ENCODE results near the gene TTLL6.

The TTLL6 gene

DNA sequence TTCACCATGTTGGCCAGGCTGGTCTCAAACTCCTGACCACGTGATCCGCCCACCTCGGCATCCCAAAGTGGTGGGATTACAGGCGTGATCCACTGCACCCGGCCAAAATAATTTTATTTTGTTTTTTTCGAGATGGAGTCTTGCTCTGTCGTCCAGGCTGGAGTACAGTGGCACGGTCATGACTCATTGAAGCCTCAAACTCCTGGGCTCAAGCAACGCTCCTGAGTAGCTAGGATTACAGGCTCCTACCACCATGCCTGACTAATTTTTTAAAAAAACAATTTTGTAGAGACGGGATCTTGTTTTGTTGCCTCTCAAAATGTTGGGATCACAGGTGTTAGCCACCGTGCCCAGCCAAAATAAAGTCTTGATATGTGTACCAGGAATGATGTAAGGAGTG is 2.4 kb upstream of the TTLL6 start:
- no peaks in the 10 kb centered on the region for H3K79me2 ChIP-seq (ENCODE audit: insufficient read depth, low read length)
- H3F3A ChIP-seq (ENCODE audit: low read depth), result peaks cover 9% of the 10 kb centered on the region; the same call in 1 of the 2 replicates
- H3K9ac ChIP-seq (ENCODE audit: low read depth, low read length, poor library complexity, severe bottlenecking), result no peak overlapping the region
- H3K4me1 ChIP-seq (ENCODE audit: insufficient read depth, low read length, poor library complexity, severe bottlenecking), result peaks cover 12% of the 10 kb centered on the region
- no peaks in the 10 kb centered on the region for H3K9me2 ChIP-seq (replicated peaks; ENCODE audit: low read depth, low read length)
- H3K9me3 ChIP-seq (ENCODE audit: insufficient read depth, low read depth, low read length), result no peaks in the 10 kb centered on the region
- no peak overlapping the region for H3K4me3 ChIP-seq (ENCODE audit: low read length, poor library complexity, severe bottlenecking)
- no peaks in the 10 kb centered on the region for H3K27me3 ChIP-seq (ENCODE audit: insufficient read depth, low read length, poor library complexity, severe bottlenecking)
- no peaks in the 10 kb centered on the region for H4K20me1 ChIP-seq (ENCODE audit: insufficient read depth, low read length, poor library complexity, severe bottlenecking)
- H3K4me2 ChIP-seq (ENCODE audit: low read depth, low read length, poor library complexity, severe bottlenecking), result no peak overlapping the region
- TF ChIP-seq EZH2phosphoT487 (IDR thresholded peaks at IDR 0.05; ENCODE audit: borderline replicate concordance), result no peak
- TF ChIP-seq, protein P1, sequence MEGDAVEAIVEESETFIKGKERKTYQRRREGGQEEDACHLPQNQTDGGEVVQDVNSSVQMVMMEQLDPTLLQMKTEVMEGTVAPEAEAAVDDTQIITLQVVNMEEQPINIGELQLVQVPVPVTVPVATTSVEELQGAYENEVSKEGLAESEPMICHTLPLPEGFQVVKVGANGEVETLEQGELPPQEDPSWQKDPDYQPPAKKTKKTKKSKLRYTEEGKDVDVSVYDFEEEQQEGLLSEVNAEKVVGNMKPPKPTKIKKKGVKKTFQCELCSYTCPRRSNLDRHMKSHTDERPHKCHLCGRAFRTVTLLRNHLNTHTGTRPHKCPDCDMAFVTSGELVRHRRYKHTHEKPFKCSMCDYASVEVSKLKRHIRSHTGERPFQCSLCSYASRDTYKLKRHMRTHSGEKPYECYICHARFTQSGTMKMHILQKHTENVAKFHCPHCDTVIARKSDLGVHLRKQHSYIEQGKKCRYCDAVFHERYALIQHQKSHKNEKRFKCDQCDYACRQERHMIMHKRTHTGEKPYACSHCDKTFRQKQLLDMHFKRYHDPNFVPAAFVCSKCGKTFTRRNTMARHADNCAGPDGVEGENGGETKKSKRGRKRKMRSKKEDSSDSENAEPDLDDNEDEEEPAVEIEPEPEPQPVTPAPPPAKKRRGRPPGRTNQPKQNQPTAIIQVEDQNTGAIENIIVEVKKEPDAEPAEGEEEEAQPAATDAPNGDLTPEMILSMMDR (conservative IDR thresholded peaks at IDR 0.05; ENCODE audit: low read length), result no peak
- H3K36me3 ChIP-seq (ENCODE audit: insufficient read depth, low read length), result no peaks in the 10 kb centered on the region
- no peak overlapping the region for H2AFZ ChIP-seq (ENCODE audit: low read length)

DNA sequence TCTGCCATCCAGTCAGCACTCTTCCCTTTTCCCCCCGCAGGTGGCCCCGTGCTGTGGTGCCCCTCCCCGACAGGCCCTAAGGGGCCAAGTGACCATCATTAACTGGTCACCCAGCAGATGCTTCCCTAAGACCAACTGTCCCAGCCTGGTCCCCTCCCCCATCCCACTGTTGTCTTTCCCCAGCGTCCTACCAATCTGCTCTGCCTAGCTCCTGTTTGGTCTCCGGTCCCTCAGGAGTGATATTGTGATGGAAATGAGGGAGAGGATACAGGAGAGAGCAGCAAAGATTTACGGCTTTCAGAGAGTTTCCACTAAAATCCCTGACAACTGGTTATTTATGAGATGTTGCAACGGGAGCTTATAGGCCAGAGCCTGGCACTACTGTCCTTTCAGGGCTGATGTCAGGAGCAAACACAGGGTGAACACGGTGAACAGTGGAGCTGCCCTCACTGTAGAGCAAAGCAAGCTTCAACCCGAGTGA is 1.4 kb upstream of the TTLL6 start:
- Histone ChIP-seq H3K27me3 (ENCODE audit: insufficient read depth, low read length, poor library complexity, severe bottlenecking) (no peaks in the 10 kb centered on the region), H3K36me3 (ENCODE audit: insufficient read depth, low read length) (no peaks in the 10 kb centered on the region), H3K4me3 (ENCODE audit: low read length, poor library complexity, severe bottlenecking) (no peak overlapping the region), H3K4me1 (ENCODE audit: insufficient read depth, low read length, poor library complexity, severe bottlenecking) (peaks cover 12% of the 10 kb centered on the region), H3K4me2 (ENCODE audit: low read depth, low read length, poor library complexity, severe bottlenecking) (no peak overlapping the region), H3F3A (ENCODE audit: low read depth) (peaks cover 9% of the 10 kb centered on the region; the same call in 1 of the 2 replicates), H3K9me3 (ENCODE audit: insufficient read depth, low read depth, low read length) (no peaks in the 10 kb centered on the region), H3K9ac (ENCODE audit: low read depth, low read length, poor library complexity, severe bottlenecking) (no peak overlapping the region), H3K79me2 (ENCODE audit: insufficient read depth, low read length) (no peaks in the 10 kb centered on the region), H2AFZ (ENCODE audit: low read length) (no peak overlapping the region), H3K9me2 (replicated peaks; ENCODE audit: low read depth, low read length) (no peaks in the 10 kb centered on the region), H4K20me1 (ENCODE audit: insufficient read depth, low read length, poor library complexity, severe bottlenecking) (no peaks in the 10 kb centered on the region)
- TF ChIP-seq EZH2phosphoT487 (IDR thresholded peaks at IDR 0.05; ENCODE audit: borderline replicate concordance), result no peak
- TF ChIP-seq, protein P1 (conservative IDR thresholded peaks at IDR 0.05; ENCODE audit: low read length), result no peak

DNA sequence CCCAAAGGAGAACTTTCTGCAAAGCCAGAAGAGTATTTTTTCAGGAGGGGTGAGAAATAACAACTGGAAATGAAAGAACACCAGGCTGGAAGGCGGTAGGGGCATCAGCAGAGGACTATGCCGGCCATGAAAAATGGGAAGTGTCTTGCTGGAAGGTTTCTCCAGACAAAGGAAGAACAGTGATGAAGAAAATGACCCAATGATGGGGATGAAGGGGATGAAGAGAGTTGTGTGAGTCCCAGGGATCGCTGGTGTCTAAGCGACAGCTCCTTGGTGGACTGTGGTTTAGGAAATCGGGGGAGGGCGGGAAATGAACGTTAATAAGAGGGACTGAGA is 623 bp downstream of the TTLL6 start:
- Histone ChIP-seq H3K9me2 (replicated peaks; ENCODE audit: low read depth, low read length) (no peaks in the 10 kb centered on the region), H3K36me3 (ENCODE audit: insufficient read depth, low read length) (no peaks in the 10 kb centered on the region), H3K4me1 (ENCODE audit: insufficient read depth, low read length, poor library complexity, severe bottlenecking) (peaks cover 12% of the 10 kb centered on the region), H3K27me3 (ENCODE audit: insufficient read depth, low read length, poor library complexity, severe bottlenecking) (no peaks in the 10 kb centered on the region), H3K9ac (ENCODE audit: low read depth, low read length, poor library complexity, severe bottlenecking) (peak overlapping the region; percentile 43), H3K79me2 (ENCODE audit: insufficient read depth, low read length) (no peaks in the 10 kb centered on the region), H3K4me3 (ENCODE audit: low read length, poor library complexity, severe bottlenecking) (peak overlapping the region; percentile 73), H4K20me1 (ENCODE audit: insufficient read depth, low read length, poor library complexity, severe bottlenecking) (no peaks in the 10 kb centered on the region), H3F3A (ENCODE audit: low read depth) (peaks cover 9% of the 10 kb centered on the region; the same call in 1 of the 2 replicates), H3K4me2 (ENCODE audit: low read depth, low read length, poor library complexity, severe bottlenecking) (peak overlapping the region; percentile 96), H3K9me3 (ENCODE audit: insufficient read depth, low read depth, low read length) (no peaks in the 10 kb centered on the region), H2AFZ (ENCODE audit: low read length) (peak overlapping the region; percentile 80)
- no peak for TF ChIP-seq EZH2phosphoT487 (IDR thresholded peaks at IDR 0.05; ENCODE audit: borderline replicate concordance)
- TF ChIP-seq, protein P1 (conservative IDR thresholded peaks at IDR 0.05; ENCODE audit: low read length), result no peak

All from Loucy (cell line).